ENCODE measurements around the gene SLC25A41.
"Not testable (repeated sequence)": the region's sequence is repeated elsewhere in the genome, so short reads cannot be mapped to it uniquely, and the experiment has no call there.

The SLC25A41 gene

GRCh38 chr19:6402058-6402457 lies 31.5 kb downstream of the SLC25A41 start:
- no peak for DNase-seq (ENCODE audit: insufficient read length, low spot score)
- no peak for FAIRE-seq
- TF ChIP-seq POLR2AphosphoS5 (IDR thresholded peaks at IDR 0.05; ENCODE audit: low read depth, low read length) (no peak), POU2F2 (IDR thresholded peaks at IDR 0.05; ENCODE audit: low read depth, low read length) (no peak), TAF1 (IDR thresholded peaks at IDR 0.05; ENCODE audit: low read depth, low read length) (no peak), SPI1 (IDR thresholded peaks at IDR 0.05; ENCODE audit: low read depth, low read length) (no peak), PAX5 (IDR thresholded peaks at IDR 0.05; ENCODE audit: insufficient read depth, low read length, severe bottlenecking) (no peak), POLR2A (IDR thresholded peaks at IDR 0.05; ENCODE audit: low read depth, low read length) (no peak)

DNA sequence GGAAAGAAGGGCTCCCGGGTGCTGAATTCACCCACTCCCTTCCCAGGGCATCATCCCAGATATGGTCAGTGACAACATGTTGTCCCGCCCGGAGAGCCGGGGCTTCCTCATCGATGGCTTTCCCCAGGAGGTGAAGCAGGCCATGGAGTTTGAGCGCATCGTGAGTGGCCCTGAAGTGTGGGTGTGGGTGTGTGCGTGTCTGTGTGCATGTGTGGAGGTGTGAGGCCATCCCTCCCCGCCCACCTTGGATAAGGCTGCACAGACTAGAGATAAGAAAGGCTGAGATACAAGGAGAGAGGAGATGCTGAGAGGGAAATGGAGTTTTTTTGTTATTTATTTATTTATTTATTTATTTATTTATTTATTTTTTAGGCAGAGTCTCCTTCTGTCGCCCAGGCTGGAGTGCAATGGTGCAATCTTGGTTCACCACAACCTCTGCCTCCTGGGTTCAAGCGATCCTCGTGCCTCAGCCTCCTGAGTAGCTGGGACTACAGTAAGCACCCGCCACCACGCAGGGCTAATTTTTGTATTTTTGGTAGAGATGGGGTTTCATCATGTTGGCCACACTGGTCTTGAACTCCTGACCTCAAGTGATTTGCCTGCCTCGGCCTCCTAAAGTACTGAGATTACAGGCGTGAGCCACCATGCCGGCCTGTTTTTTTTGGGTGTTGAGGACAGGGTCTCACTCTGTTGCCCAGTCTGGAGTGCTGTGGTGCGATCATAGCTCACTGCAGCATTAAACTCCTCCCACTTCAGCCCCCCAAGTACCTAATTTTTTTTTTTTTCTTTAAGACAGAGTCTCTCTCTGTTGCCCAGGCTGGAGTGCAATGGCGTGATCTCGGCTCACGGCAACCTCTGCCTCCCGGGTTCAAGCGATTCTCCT lies 33.3 kb downstream of the SLC25A41 start:
- DNase-seq (ENCODE audit: insufficient read length, low spot score); FAIRE-seq: not testable (repeated sequence)

GRCh38 chr19:6396305-6396704 lies 37.3 kb downstream of the SLC25A41 start:
- TF ChIP-seq POLR2A (IDR thresholded peaks at IDR 0.05; ENCODE audit: low read depth, low read length) (no peak), POLR2AphosphoS5 (IDR thresholded peaks at IDR 0.05; ENCODE audit: low read depth, low read length) (no peak)
- DNase-seq (ENCODE audit: insufficient read length, low spot score): no peak
- FAIRE-seq: no peak

DNA sequence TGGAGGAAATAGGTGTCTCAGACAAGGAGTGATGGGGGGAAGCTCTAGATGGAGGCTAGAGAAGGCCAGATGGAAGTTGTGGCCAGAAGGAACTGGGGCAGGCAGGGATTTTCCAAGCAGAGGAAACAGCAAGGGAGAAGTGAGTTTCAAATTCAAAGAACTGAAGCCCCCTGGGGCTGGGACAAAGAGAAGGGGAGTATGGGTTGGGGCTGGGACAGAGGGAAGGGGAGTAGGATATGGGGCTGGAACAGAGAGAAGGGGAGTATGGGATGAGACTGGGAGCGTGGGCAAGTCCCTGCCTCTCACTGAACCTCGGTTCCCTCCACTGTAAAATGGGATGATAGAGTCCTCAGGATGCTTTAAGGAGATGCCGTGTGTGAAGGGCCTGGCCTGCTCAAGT lies 38.7 kb downstream of the SLC25A41 start:
- FAIRE-seq: no peak
- TF ChIP-seq POLR2A (IDR thresholded peaks at IDR 0.05; ENCODE audit: low read depth, low read length): no peak
- TF ChIP-seq POLR2AphosphoS5 (IDR thresholded peaks at IDR 0.05; ENCODE audit: low read depth, low read length): no peak
- no peak for TF ChIP-seq POU2F2 (IDR thresholded peaks at IDR 0.05; ENCODE audit: low read depth, low read length)
- DNase-seq (ENCODE audit: insufficient read length, low spot score): no peak

GRCh38 chr19:6393983-6394412 lies 39.6 kb downstream of the SLC25A41 start:
- FAIRE-seq: no peak
- TF ChIP-seq PAX5 (IDR thresholded peaks at IDR 0.05; ENCODE audit: insufficient read depth, low read length, severe bottlenecking) (no peak), SPI1 (IDR thresholded peaks at IDR 0.05; ENCODE audit: low read depth, low read length) (no peak), TAF1 (IDR thresholded peaks at IDR 0.05; ENCODE audit: low read depth, low read length) (no peak), POU2F2 (IDR thresholded peaks at IDR 0.05; ENCODE audit: low read depth, low read length) (no peak), POLR2A (IDR thresholded peaks at IDR 0.05; ENCODE audit: low read depth, low read length) (no peak; the same call in 1 of the 2 replicates), POLR2AphosphoS5 (IDR thresholded peaks at IDR 0.05; ENCODE audit: low read depth, low read length) (no peak)
- DNase-seq (ENCODE audit: insufficient read length, low spot score): peak; percentile 62

DNA sequence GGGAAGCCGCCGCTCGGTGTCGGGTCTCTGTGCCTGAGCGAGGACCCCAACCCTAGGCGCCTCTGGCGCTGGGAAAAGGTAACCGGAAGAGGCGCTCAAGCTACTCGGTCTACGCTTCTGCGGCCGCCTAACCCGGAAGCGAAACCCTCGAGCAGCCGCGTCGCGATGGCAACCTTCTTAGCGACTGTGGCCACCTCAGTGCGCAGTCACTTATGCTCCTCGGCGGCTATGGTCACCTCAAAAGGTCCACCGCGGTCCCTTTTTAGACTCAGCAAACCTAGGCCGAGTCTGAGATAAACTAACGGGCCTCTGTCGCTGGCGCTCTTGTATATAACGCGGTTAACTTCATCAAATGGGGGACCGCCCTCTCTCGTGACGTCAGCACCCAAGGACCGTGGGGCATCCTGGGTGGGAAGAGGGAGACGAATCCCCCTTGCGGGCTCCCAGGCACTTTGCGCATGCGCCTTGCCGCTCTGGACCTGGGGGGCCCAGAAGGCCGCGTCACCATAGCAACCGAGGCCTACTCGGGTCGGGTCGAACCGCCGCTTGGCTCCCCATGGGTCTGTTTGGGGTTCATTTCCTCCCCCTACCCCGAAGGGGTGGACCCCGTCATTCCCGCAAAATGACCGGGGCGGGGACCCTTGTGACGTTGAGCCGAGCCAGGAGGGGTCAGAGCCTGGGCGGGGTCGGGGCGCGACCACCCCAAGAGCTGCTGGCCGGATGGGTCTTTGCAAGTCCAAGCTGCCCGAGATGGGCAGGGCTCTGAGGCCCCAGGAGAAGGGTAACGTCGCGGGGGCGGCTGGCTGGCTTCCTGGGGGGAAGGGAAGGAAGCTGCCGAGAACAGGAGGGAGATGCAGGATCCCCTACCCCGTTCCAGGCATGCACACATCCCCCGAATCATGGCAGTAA lies 40.2 kb downstream of the SLC25A41 start, which contains the start of gene GTF2F1:
Gene GTF2F1 (minus strand): TSS at position 91 of the 909 bp plus-strand sequence. CDS start 169 bp downstream, outside the sequence.
- peak; percentile 95 for DNase-seq (ENCODE audit: insufficient read length, low spot score)
- TF ChIP-seq PAX5 (IDR thresholded peaks at IDR 0.05; ENCODE audit: insufficient read depth, low read length, severe bottlenecking) (no peak), POU2F2 (IDR thresholded peaks at IDR 0.05; ENCODE audit: low read depth, low read length) (no peak; the same call in 1 of the 2 replicates), POLR2AphosphoS5 (IDR thresholded peaks at IDR 0.05; ENCODE audit: low read depth, low read length) (peak; percentile 78), SPI1 (IDR thresholded peaks at IDR 0.05; ENCODE audit: low read depth, low read length) (no peak), TAF1 (IDR thresholded peaks at IDR 0.05; ENCODE audit: low read depth, low read length) (peak; percentile 70; the same call in 1 of the 2 replicates), POLR2A (IDR thresholded peaks at IDR 0.05; ENCODE audit: low read depth, low read length) (peak; percentile 63; the same call in 1 of the 2 replicates)
- FAIRE-seq: peak; percentile 99

DNA sequence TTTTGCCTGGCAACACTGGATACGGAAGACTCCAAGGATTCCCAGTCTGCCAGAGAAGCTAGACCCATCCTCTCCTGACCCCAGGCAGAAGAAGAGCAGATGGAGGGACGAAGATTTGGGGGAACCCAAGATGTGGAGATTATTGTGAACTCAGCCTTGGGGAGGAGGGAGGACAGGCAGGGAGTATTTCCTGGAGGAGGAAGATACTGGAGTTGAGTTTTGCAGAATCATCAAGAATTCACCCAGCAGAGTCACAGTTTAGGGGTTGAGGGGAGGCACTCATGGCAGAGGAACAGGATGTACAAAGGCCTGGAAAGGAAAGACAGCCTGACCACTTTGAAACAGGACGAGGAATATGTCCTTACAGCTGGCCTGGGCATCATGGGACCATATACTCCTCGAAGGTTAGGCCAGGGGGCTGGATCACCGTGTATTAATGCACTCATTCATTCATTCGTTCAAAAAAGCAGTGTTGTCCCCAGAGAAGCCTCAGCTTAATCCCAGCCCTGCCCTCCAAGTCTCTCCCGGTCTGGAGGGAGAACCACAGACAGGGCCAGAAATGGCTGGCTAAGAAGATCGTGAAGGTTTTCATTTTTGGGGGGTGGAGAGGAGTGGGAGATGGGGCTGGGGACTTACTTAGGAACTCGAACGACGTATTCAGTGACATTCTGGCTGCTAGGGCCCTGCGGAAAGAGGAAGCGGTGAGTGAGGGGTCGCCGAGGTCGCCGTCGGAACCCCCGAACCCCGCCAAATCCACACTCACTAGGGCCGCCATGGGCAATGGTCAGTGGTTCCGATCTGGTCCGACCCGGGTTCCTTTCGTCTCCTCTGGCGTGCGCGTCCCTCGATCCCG lies 41.1 kb downstream of the SLC25A41 start:
- TF ChIP-seq POU2F2 (IDR thresholded peaks at IDR 0.05; ENCODE audit: low read depth, low read length) (no peak), SPI1 (IDR thresholded peaks at IDR 0.05; ENCODE audit: low read depth, low read length) (peak; percentile 64)
- peak; percentile 45 for FAIRE-seq
- no peak for DNase-seq (ENCODE audit: insufficient read length, low spot score)

GRCh38 chr19:6387372-6387771 lies 46.2 kb downstream of the SLC25A41 start:
- TF ChIP-seq POLR2A (IDR thresholded peaks at IDR 0.05; ENCODE audit: low read depth, low read length): no peak
- TF ChIP-seq PAX5 (IDR thresholded peaks at IDR 0.05; ENCODE audit: insufficient read depth, low read length, severe bottlenecking): no peak
- TF ChIP-seq POU2F2 (IDR thresholded peaks at IDR 0.05; ENCODE audit: low read depth, low read length): no peak
- TF ChIP-seq TAF1 (IDR thresholded peaks at IDR 0.05; ENCODE audit: low read depth, low read length): no peak
- TF ChIP-seq POLR2AphosphoS5 (IDR thresholded peaks at IDR 0.05; ENCODE audit: low read depth, low read length): no peak
- no peak for TF ChIP-seq SPI1 (IDR thresholded peaks at IDR 0.05; ENCODE audit: low read depth, low read length)
- FAIRE-seq (no peak), DNase-seq (ENCODE audit: insufficient read length, low spot score) (no peak)

DNA sequence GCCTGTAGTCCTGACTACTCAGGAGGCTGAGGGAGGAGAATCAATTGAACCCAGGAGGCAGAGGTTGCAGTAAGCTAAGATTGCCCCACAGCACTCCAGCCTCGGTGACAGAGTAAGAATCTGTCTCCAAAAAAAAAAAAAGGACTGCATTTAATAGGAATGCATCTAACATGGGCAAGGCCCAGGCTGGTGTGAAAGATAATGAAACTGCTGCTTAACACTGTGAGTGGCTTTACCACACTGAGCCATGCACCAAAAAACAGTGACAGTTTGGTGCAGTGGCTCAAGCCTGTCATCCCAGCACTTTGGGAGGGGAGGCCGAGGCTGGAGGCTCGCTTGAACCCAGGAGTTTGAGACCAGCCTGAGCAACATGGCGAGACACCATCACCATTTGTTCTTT lies 49.2 kb downstream of the SLC25A41 start:
- FAIRE-seq: no peak
- TF ChIP-seq SPI1 (IDR thresholded peaks at IDR 0.05; ENCODE audit: low read depth, low read length) (no peak), TAF1 (IDR thresholded peaks at IDR 0.05; ENCODE audit: low read depth, low read length) (no peak), PAX5 (IDR thresholded peaks at IDR 0.05; ENCODE audit: insufficient read depth, low read length, severe bottlenecking) (no peak), POU2F2 (IDR thresholded peaks at IDR 0.05; ENCODE audit: low read depth, low read length) (no peak), POLR2A (IDR thresholded peaks at IDR 0.05; ENCODE audit: low read depth, low read length) (no peak), POLR2AphosphoS5 (IDR thresholded peaks at IDR 0.05; ENCODE audit: low read depth, low read length) (no peak)
- DNase-seq (ENCODE audit: insufficient read length, low spot score): no peak
